WTC11 (cell line): ENCODE measurements around the gene PRKCE.

ENCODE experiments used
- CTCF ChIP-seq: fragments of 200-600 bp; IDR thresholded peaks from 2 replicates; pipeline ENCODE4 v1.8.0; 2022; ENCODE audit warnings: antibody characterized with exemption
- KAT7 ChIP-seq: sonication (generic); formaldehyde crosslinking; IDR thresholded peaks from 2 replicates; pipeline ENCODE4 v1.8.1; 2023; ENCODE audit warnings: missing genetic modification reagents, mild to moderate bottlenecking, borderline replicate concordance

DNA sequence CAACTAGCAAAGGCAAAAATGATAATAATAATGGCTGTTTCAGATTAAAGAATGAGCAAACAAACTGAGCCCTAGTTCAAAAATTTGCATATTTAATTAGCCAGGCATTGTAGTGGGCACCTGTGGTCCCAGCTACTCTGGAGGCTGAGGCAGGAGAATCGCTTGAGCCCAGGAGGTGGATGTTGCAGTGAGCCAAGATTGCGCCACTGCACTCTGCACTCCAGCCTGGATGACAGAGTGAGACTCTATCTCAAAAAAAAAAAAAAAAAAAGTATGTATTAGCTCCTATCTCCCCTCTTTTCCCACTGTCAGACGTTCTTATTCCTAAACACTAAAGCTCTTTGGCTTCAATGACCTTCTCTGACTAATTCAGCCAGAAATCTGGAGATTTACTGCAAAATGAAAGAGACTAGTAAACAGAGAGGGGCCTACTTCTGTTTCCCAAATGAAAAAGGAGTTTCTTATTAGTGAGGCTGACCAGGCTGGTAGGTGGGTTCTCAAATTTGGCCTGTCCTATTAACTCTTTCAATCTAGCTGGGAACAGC is 36.5 kb upstream of the PRKCE start:
- TF ChIP-seq KAT7 (CRISPR knock-in tag) (no peak), CTCF (no peak)
